Astrocyte (in vitro differentiated cells and primary cell): ENCODE results near the gene EGFLAM. TPM values are rescaled to one million over a fixed set of nuclear protein-coding genes. Genes with fewer than 3 reads are reported as not detected.

ENCODE experiments used
- DNase-seq: peaks from one replicate; pipeline ENCODE4 v3.0.0-alpha.2; 2010; ENCODE audit warnings: low read depth
- FAIRE-seq: peaks from 2 replicates; lab custom pipeline; 2011; peaks lifted over from hg19 to GRCh38; lab: Jason Lieb, UNC
- H2AFZ ChIP-seq: 2 replicates; pipeline ENCODE4 v1.6.0; 2012; ENCODE audit warnings: low read depth, low read length, inconsistent platforms
- H3K27ac ChIP-seq: 2 replicates; pipeline ENCODE4 v1.5.1; 2011; ENCODE audit warnings: low read depth, low read length, inconsistent platforms
- H3K27me3 ChIP-seq: 2 replicates; pipeline ENCODE4 v1.6.0; 2011; ENCODE audit warnings: low read length, inconsistent platforms; ENCODE audit not compliant: insufficient read depth
- H3K36me3 ChIP-seq: 2 replicates; pipeline ENCODE4 v1.5.1; 2011; ENCODE audit warnings: low read length, inconsistent platforms; ENCODE audit not compliant: insufficient read depth
- H3K4me1 ChIP-seq: 2 replicates; pipeline ENCODE4 v1.5.1; 2011; ENCODE audit warnings: low read length, inconsistent platforms; ENCODE audit not compliant: insufficient read depth
- H3K4me2 ChIP-seq: 2 replicates; pipeline ENCODE4 v1.6.0; 2012; ENCODE audit warnings: low read length, inconsistent platforms
- H3K4me3 ChIP-seq: 2 replicates; pipeline ENCODE4 v1.5.1; 2011; ENCODE audit warnings: low read depth, mild to moderate bottlenecking, low read length, inconsistent platforms; ENCODE audit not compliant: insufficient read depth
- H3K79me2 ChIP-seq: 2 replicates; pipeline ENCODE4 v1.6.0; 2012; ENCODE audit warnings: mild to moderate bottlenecking, low read length, inconsistent platforms; ENCODE audit not compliant: insufficient read depth
- H3K9ac ChIP-seq: 2 replicates; pipeline ENCODE4 v1.6.0; 2012; ENCODE audit warnings: mild to moderate bottlenecking, low read length, inconsistent platforms
- H3K9me3 ChIP-seq: 2 replicates; pipeline ENCODE4 v1.5.1; 2012; ENCODE audit warnings: low read depth, mild to moderate bottlenecking, low read length, inconsistent platforms; ENCODE audit not compliant: insufficient read depth
- H4K20me1 ChIP-seq: 2 replicates; pipeline ENCODE4 v1.6.0; 2012; ENCODE audit warnings: low read length, inconsistent platforms; ENCODE audit not compliant: insufficient read depth
- H3K27ac Mint-ChIP-seq: one replicate; pipeline ENCODE4 v1.8.0; 2021; ENCODE audit warnings: mild to moderate bottlenecking, mixed read lengths; ENCODE audit not compliant: unreplicated experiment
- H3K27me3 Mint-ChIP-seq: one replicate; pipeline ENCODE4 v1.8.0; 2021; ENCODE audit warnings: low read depth, mixed read lengths; ENCODE audit not compliant: unreplicated experiment
- H3K36me3 Mint-ChIP-seq: one replicate; pipeline ENCODE4 v1.8.0; 2021; ENCODE audit warnings: low read depth, mixed read lengths; ENCODE audit not compliant: unreplicated experiment
- H3K4me1 Mint-ChIP-seq: one replicate; pipeline ENCODE4 v1.8.0; 2021; ENCODE audit warnings: low read depth, mixed read lengths; ENCODE audit not compliant: unreplicated experiment
- H3K4me3 Mint-ChIP-seq: one replicate; pipeline ENCODE4 v1.8.0; 2021; ENCODE audit warnings: mild to moderate bottlenecking, moderate library complexity, mixed read lengths; ENCODE audit not compliant: unreplicated experiment
- H3K9me3 Mint-ChIP-seq: one replicate; pipeline ENCODE4 v1.8.0; 2021; ENCODE audit warnings: mild to moderate bottlenecking, mixed read lengths; ENCODE audit not compliant: unreplicated experiment
- EZH2 ChIP-seq: IDR thresholded peaks from 2 replicates; pipeline ENCODE4 v1.6.1; 2012; ENCODE audit warnings: mild to moderate bottlenecking, low read length, inconsistent platforms; ENCODE audit not compliant: insufficient read depth
- total RNA-seq: library from RNA; stranded (reverse); gene quantifications from 2 replicates; pipeline ENCODE4 v1.2.1, GENCODE V29; 2021
- TF ChIP-seq, protein P1 (sequence below): IDR thresholded peaks from 2 replicates; pipeline ENCODE4 v1.5.1; 2011; ENCODE audit warnings: low read depth, mild to moderate bottlenecking, inconsistent platforms, low read length, moderate library complexity; ENCODE audit not compliant: insufficient read depth

Gene EGFLAM
- total RNA-seq, 1 donor from 2014 or later = 1.0 TPM

DNA sequence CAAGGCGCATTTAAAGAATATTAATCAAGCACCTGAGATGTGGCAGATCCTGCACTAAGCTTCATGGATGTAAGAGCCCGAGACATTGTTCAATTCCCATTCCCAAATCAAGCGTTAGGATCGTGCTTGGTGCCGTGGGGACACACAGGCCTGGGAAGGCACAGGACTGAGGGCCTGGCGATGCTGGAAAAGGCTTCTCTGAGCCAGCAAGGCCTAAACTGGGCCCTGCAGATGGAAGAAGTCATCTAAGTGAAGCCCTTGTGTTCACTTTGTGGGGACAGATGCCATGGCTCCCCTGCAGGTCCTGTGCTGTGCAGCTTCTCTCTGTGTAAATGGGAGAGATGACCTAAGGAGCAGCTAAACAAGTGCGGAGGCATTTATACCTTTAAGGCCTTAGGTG, 214.2 kb downstream of the EGFLAM start:
- no peak overlapping the region for H3K27ac ChIP-seq
- FAIRE-seq = no peak
- no peak for DNase-seq
- no peak overlapping the region for H3K4me3 ChIP-seq
- H3K4me1 ChIP-seq = peaks cover 14% of the 10 kb centered on the region
- Mint-ChIP-seq H3K27me3 (peaks cover 7% of the 10 kb centered on the region), H3K9me3 (peaks cover 5% of the 10 kb centered on the region), H3K27ac (no peak overlapping the region), H3K4me3 (no peak overlapping the region), H3K4me1 (peaks cover 20% of the 10 kb centered on the region), H3K36me3 (peaks cover 2% of the 10 kb centered on the region)
- no peaks in the 10 kb centered on the region for H3K9me3 ChIP-seq
- TF ChIP-seq EZH2 = no peak
- TF ChIP-seq, protein P1, sequence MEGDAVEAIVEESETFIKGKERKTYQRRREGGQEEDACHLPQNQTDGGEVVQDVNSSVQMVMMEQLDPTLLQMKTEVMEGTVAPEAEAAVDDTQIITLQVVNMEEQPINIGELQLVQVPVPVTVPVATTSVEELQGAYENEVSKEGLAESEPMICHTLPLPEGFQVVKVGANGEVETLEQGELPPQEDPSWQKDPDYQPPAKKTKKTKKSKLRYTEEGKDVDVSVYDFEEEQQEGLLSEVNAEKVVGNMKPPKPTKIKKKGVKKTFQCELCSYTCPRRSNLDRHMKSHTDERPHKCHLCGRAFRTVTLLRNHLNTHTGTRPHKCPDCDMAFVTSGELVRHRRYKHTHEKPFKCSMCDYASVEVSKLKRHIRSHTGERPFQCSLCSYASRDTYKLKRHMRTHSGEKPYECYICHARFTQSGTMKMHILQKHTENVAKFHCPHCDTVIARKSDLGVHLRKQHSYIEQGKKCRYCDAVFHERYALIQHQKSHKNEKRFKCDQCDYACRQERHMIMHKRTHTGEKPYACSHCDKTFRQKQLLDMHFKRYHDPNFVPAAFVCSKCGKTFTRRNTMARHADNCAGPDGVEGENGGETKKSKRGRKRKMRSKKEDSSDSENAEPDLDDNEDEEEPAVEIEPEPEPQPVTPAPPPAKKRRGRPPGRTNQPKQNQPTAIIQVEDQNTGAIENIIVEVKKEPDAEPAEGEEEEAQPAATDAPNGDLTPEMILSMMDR = no peak
- no peaks in the 10 kb centered on the region for H4K20me1 ChIP-seq
- H3K9ac ChIP-seq = no peak overlapping the region
- no peaks in the 10 kb centered on the region for H3K79me2 ChIP-seq
- H3K27me3 ChIP-seq = no peaks in the 10 kb centered on the region
- H2AFZ ChIP-seq = no peak overlapping the region
- no peak overlapping the region for H3K4me2 ChIP-seq
- H3K36me3 ChIP-seq = no peaks in the 10 kb centered on the region

DNA sequence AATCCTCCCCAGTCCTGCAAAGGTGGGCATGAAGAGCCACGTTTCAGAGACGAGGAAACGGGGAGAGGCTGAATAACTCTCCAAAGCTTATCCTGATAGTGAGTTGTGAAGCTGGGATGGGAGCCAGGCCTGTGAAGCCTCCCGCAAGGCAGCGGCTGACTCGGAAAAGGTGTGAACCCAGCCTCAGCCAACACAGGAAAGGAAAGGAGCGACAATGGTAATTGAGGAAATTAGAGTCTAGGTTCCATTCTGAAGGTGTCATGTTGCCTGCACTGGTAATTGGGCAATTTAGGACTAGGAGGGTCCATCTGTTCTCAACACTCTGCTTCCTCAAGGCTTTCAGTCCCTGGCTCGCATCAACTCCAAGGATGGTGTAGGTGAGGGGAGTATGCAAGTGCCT, 214.6 kb downstream of the EGFLAM start:
- Histone ChIP-seq H3K27ac (no peak overlapping the region), H3K9me3 (no peaks in the 10 kb centered on the region), H3K4me2 (no peak overlapping the region), H4K20me1 (no peaks in the 10 kb centered on the region), H3K4me3 (no peak overlapping the region), H3K79me2 (no peaks in the 10 kb centered on the region), H2AFZ (no peak overlapping the region), H3K4me1 (peaks cover 9% of the 10 kb centered on the region), H3K36me3 (no peaks in the 10 kb centered on the region), H3K27me3 (no peaks in the 10 kb centered on the region), H3K9ac (no peak overlapping the region)
- no peak for FAIRE-seq
- Mint-ChIP-seq H3K4me1 (peaks cover 16% of the 10 kb centered on the region), H3K27ac (no peak overlapping the region), H3K27me3 (peaks cover 7% of the 10 kb centered on the region), H3K9me3 (peaks cover 5% of the 10 kb centered on the region), H3K4me3 (no peak overlapping the region), H3K36me3 (peaks cover 2% of the 10 kb centered on the region)
- TF ChIP-seq, protein P1 = no peak
- TF ChIP-seq EZH2 = no peak
- no peak for DNase-seq

DNA sequence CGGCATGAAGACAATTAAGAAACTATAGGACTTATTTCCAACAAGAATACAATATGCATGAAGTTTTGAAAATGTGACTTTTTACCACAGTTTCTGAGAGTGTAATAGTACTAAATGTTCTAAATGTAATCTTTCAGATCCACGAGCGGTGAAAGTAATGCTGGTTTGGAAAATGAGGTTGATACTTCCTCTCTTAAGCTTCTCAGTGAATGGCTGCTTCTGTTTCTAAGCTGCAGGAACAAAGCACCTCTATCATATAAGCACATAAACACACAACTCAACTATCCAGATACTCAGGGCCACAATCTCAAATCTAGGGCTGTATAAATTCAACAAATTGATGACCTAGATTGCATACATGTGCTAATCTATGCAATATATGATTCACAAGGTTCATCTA, 219.8 kb downstream of the EGFLAM start:
- peaks cover 1% of the 10 kb centered on the region for H3K9me3 Mint-ChIP-seq
- TF ChIP-seq, protein P1 = no peak
- no peak for TF ChIP-seq EZH2
- Histone ChIP-seq H2AFZ (no peak overlapping the region), H3K9ac (no peak overlapping the region), H3K4me3 (no peak overlapping the region), H3K4me1 (no peaks in the 10 kb centered on the region), H3K4me2 (no peak overlapping the region), H3K27ac (no peak overlapping the region), H3K9me3 (no peaks in the 10 kb centered on the region), H4K20me1 (no peaks in the 10 kb centered on the region), H3K36me3 (no peaks in the 10 kb centered on the region), H3K79me2 (no peaks in the 10 kb centered on the region), H3K27me3 (no peaks in the 10 kb centered on the region)
- DNase-seq (no peak), FAIRE-seq (no peak)
- H3K36me3 Mint-ChIP-seq = peaks cover 5% of the 10 kb centered on the region
- no peak overlapping the region for H3K4me3 Mint-ChIP-seq
- H3K4me1 Mint-ChIP-seq = peaks cover 7% of the 10 kb centered on the region
- no peak overlapping the region for H3K27ac Mint-ChIP-seq
- H3K27me3 Mint-ChIP-seq = no peaks in the 10 kb centered on the region
